HPDE6-E6E7 (cell line): ENCODE measurements around the gene LHX4.

Experiments used
- DNase-seq: peaks from one replicate; pipeline ENCODE4 v3.0.0; 2011; ENCODE audit warnings: missing footprints; ENCODE audit errors: extremely low spot score

LHX4 gene

GRCh38 chr1:180299479-180300221 is 69.6 kb downstream of the LHX4 start:
- DNase-seq = no peak

GRCh38 chr1:180301135-180301742 is 71.2 kb downstream of the LHX4 start:
- DNase-seq = no peak

GRCh38 chr1:180309338-180309737 is 79.3 kb downstream of the LHX4 start:
- no peak for DNase-seq

GRCh38 chr1:180310095-180310494 is 80.0 kb downstream of the LHX4 start:
- no peak for DNase-seq

GRCh38 chr1:180311011-180311730 is 81.1 kb downstream of the LHX4 start:
- DNase-seq = no peak

GRCh38 chr1:180312926-180313325 is 82.9 kb downstream of the LHX4 start:
- DNase-seq = no peak

GRCh38 chr1:180327089-180327488 is 97.0 kb downstream of the LHX4 start:
- no peak for DNase-seq
